EL (cell line): ENCODE results near the gene ACOT7.

Experiments used
- DNase-seq: peaks from one replicate; pipeline ENCODE4 v3.0.0-alpha.2; 2016

Gene ACOT7

GRCh38 chr1:6262555-6263420 is 130.8 kb downstream of the ACOT7 start:
- DNase-seq, result no peak

DNA sequence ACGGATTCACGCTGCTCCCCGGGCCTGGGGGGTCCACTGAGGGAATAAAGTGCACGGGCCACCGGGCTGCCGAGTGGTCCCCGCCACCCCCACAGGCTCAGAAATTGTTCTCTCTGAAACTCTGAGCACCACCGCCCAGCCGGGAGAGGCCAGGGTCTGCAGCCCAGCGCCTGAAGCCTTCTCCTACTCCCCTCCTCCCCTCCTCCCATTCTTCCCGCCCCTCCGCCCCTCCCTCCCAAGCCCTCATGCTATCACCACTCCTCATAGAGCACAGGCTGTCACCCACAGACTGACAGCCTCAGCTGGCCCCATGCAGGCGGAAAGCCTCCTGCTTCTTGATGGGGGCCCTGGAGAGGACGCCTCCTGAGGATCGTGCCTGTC is 132.0 kb downstream of the ACOT7 start:
- no peak for DNase-seq

GRCh38 chr1:6260961-6261614 is 132.5 kb downstream of the ACOT7 start, which contains the start of gene GPR153:
GPR153 (minus strand) TSS chr1:6261098; CDS start chr1:6254905, 6,193 bp downstream.
- peak; percentile 46 for DNase-seq

- DNase-seq, result peak; percentile 45
Measured at GRCh38 chr1:6260433-6260934, 133.1 kb downstream of the ACOT7 start.

DNA sequence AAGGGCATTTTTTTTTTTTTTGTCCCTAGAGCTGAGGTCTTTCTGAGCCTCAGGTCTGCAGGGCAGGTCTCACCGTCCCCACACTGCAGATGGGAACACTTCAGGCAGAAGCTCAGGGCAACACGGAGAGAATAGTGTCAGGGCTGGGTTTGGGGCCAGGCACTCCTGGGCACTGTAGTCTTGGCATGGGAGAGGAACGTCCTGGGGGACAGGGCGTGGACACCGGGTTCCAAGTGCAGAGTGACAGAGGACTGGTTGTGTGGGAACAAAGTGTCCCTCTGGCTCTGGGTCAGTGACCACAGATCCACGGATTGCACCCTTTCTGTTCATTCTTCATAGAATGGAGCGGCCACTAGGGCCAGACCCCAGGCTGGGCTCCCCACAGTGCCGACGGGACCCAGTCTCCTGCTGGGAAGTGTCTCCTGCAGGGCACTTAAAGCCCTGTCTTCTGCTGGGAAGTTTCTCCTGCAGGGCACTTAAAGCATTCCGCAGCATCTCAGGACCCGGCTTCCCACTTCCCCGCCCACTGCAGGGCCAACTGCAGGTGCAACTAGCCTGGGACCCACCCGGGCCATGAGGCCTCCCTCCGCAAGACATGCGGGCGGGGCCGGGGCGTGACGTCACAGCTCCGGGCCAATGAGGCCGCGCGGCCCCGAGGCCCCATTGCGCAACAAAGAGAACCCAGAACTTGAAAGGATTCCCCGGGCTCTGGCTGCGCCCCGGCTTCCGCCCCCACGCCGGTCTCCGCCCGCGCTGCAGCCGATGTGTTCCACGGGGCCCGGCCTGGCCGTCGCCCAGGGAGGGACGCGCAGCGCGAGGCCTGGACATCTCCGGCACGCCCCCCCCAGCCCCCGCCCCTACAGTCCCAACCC is 133.8 kb downstream of the ACOT7 start:
- peak; percentile 85 for DNase-seq

DNA sequence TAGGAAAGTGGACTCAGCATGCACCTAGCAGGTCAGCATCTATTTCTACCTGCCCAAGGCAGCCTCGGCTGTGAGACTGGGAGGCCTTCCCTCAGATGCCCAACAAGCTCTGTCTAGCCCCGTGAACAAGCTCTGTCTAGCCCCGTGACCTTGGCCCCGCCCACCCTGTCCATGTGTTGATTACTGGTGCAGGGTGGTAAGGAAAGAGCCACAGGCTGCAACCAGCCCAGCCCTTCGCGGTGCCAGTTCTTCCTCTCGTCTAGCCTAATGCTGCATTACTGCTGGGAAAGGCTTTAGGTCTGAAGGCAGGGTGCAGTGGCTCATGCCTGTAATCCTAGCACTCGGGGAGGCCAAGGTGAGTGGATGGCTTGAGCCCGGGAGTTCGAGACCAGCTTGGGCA is 134.9 kb downstream of the ACOT7 start:
- DNase-seq, result no peak

DNA sequence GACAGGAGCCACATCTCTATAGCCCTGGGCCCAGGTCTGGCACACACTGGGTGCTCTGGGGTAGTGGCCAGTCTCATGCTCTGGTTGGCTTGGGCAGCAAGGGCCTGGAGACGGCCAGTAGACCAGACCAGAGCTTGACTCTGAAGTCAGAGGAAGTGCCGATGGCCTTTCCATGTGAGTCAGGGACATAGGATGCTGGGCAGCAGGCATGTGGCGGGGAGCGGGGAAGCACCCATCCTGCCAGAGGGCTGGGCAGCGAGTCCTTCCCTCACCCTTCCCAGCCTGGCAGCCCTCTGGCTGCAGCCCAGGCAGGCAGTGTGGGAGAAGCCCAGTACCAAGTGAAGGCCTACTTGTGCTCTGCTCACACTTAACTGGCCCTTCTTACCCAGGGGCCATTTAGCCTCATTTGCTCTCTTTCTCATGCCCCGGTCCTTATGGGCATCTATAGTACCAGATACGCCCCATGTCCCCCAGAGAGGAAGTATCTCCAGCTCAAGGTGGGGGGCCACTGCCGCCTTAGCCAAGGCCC is 136.0 kb downstream of the ACOT7 start:
- DNase-seq, result peak; percentile 54

GRCh38 chr1:6256645-6257044 is 136.9 kb downstream of the ACOT7 start:
- no peak for DNase-seq

DNA sequence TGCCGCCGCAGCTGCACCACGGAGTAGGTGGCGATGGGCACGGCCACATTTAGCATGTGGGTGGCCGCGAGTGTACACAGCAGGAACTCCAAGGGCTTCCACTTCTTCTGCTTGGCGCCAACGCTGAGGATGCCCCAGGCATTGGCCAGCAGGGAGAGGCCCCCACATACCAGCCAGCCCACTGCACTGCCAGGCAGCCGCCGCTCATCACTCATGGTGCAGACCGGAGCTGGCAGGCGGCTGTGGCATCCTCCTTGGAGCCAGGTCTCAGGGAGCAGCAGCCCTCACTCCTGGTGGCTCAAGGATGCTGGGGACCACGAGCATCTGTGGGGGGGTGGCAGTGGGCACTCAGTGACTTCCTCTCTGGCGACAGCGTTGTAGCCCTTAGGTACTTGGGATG is 138.9 kb downstream of the ACOT7 start:
- no peak for DNase-seq

DNA sequence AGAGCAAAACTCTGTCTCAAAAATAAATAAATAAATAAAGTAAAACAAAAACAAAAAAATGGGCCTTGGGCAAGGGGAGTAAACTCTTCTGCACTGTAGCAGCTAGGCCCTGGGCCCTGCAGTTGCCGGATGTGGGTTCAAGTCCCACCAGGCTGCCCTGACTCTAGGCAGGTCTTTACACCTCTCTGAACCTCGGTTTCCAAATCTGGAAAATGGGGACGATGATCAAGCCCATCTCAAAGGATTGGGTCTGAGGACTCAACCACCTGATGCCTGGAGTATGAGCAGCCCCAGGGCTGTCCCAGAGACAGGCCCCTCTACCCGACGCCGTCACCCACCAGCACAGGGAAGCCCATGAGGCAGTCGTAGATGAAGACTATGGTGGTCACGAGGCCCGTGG is 140.2 kb downstream of the ACOT7 start:
- no peak for DNase-seq

DNA sequence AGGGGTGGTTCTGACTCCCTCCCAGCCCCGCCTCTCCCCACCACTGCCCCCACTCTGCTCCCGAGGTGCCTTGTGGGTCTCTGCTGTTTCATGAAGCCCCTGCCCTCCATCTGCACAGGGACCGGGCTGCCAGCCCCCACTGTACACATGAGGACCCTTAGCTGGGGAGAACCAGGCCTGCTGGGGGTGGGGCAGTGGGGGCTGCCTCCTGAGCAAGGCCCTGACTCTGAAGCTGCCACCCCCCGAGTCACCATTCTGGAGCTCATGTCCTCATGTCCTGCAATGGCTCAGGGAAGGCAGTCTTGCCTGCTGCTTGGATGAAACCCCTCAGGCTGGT is 141.2 kb downstream of the ACOT7 start:
- no peak for DNase-seq

DNA sequence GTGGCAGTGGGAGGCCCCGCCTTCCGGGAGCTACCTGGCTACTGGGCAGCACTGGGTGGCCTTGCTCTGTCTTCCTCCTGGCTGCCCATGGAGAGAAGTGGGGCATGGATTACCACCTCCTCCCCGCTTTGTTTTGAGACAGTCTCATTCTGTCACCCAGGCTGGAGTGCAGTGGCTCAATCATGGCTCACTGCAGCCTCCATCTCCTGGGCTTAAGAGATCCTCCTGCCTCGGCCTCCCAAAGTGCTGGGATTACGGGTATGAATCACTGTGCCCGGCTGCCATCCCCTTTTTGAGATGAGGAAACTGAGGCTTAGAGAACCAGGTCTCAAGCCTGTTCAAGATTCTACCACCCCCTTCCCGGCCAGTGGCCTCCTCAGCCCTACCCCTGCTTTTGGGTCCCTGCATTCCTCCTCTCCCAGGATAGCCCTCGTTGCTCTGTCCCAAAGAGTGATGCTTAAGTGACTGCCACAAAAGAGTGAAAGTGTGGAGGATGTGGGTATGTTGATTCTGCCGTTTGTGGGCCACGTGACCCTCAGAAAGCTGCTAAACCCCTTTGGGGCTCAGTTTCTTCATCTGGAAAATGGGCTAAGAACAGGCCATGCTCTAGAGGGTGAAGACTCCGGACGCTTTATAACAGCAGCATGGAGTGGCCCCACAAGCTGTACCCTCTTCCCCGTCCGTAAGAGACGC is 141.7 kb downstream of the ACOT7 start:
- no peak for DNase-seq

GRCh38 chr1:6251233-6251632 is 142.3 kb downstream of the ACOT7 start:
- no peak for DNase-seq

GRCh38 chr1:6249739-6250689 is 143.6 kb downstream of the ACOT7 start:
- no peak for DNase-seq

- peak; percentile 37 for DNase-seq
Measured at GRCh38 chr1:6248932-6249738, 144.4 kb downstream of the ACOT7 start.

DNA sequence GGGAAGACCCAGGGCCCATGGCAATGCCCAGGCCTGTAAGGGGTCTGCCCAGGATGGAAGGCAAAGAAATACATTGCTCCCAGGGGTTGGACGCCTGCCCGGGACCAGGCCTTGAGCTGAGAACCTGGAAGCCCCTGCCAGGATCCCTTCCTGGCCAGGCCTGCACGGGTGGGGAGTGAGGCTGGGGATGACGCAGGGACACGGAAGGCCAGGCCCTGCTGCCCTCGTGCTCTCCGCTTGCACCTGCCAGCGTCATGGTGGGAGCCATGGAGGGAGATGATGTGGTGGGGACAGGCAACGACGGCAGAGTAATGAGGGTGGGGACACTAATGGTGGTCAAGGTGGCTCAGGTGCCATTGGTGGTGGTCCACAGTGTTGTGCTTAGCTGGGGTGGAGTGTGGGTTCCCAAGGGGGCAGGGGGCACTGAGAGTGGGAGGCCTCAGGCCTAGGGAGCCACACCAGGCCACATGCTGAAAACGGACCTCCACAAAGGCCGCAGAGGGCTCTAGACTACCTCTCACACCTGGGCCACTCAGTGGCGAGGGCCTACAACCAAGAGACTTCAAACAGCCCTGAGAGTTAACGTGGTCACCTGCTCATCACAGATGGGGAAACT is 145.3 kb downstream of the ACOT7 start:
- no peak for DNase-seq

- no peak for DNase-seq
Measured at GRCh38 chr1:6247651-6248050, 145.9 kb downstream of the ACOT7 start.

DNA sequence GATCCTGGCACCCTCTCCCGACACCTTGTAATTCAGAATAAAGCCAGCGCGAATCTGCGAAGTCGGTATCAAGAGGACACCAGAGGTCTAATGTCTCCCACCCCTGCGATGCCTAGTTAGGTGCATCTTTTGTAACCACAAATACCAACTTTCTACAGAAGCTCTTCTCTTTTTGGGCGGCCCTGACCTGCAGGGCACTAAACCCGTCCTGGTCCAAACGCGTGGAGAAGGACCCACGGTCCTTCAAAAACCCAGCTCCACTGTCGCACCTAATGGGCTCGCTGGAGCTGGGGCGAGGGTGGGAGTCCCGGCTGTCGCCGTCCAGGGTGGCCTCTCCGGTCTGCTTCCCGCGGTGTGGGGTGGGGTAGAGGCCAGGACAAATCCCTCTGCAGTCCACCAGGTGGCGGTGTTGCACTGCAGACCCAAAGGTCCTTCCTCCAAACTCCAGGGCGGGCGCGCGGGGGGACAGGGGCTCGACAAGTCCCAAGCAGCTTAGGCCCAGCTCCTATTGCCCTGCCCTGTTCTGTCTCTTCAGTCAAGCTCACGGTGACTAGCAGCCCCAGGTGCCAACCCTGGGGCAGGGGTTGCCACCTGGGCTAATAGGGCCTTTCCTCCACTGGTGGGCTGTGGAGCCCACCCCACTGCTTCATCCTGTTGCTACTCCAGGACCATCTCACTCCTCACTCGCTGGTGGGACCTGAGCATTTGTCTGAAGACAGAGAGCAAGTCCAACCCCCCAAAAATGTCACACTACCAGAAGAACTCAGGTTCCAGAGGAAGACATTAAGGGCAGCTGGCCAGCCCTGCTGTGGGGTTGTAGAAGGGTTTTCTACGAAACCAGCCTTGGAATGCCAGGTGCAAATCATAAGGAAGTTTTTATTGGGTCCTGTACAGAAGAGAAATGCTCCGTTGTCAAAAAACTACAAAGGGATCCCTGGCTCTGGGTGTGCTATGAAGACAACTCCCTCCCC is 146.8 kb downstream of the ACOT7 start:
- DNase-seq, result peak; percentile 72
